SH-SY5Y (cell line): ENCODE data around the gene GABRD.

Experiments used
- GATA2 ChIP-seq: IDR thresholded peaks from 2 replicates; pipeline ENCODE4 v1.6.1; 2011; ENCODE audit warnings: mild to moderate bottlenecking, low read depth, low read length
- GATA3 ChIP-seq: IDR thresholded peaks from 2 replicates; pipeline ENCODE4 v1.6.1; 2011; ENCODE audit warnings: low read depth, mild to moderate bottlenecking, low read length, moderate library complexity

The GABRD gene

GRCh38 chr1:2049225-2049717 is 30.1 kb downstream of the GABRD start:
- TF ChIP-seq GATA2: no peak
- no peak for TF ChIP-seq GATA3

GRCh38 chr1:2049718-2050431 is 30.7 kb downstream of the GABRD start, which contains the start of gene PRKCZ:
TSS of gene PRKCZ (plus strand) at chr1:2050411. CDS start at chr1:2050631, 220 bp downstream.
- no peak for TF ChIP-seq GATA3
- TF ChIP-seq GATA2: no peak

GRCh38 chr1:2050461-2050792 is 31.3 kb downstream of the GABRD start:
- no peak for TF ChIP-seq GATA3
- TF ChIP-seq GATA2: no peak

GRCh38 chr1:2050793-2051682 is 31.9 kb downstream of the GABRD start:
- TF ChIP-seq GATA3: no peak
- TF ChIP-seq GATA2: no peak

- TF ChIP-seq GATA3 (no peak), GATA2 (no peak)
These were observed 33.0 kb downstream of the GABRD start for GRCh38 chr1:2052054-2052679.

- TF ChIP-seq GATA3 (no peak), GATA2 (no peak)
These were observed 33.6 kb downstream of the GABRD start for GRCh38 chr1:2052756-2053155.

- TF ChIP-seq GATA2 (no peak), GATA3 (no peak)
These were observed 34.1 kb downstream of the GABRD start for GRCh38 chr1:2053217-2053616.

- TF ChIP-seq GATA3: no peak
- no peak for TF ChIP-seq GATA2
These were observed 34.7 kb downstream of the GABRD start for GRCh38 chr1:2053784-2054376.

GRCh38 chr1:2054560-2054959 is 35.4 kb downstream of the GABRD start:
- TF ChIP-seq GATA2 (no peak), GATA3 (no peak)

- TF ChIP-seq GATA2: no peak
- no peak for TF ChIP-seq GATA3
These were observed 36.9 kb downstream of the GABRD start for GRCh38 chr1:2055911-2056575.

GRCh38 chr1:2056955-2057590 is 37.9 kb downstream of the GABRD start:
- no peak for TF ChIP-seq GATA3
- no peak for TF ChIP-seq GATA2

- TF ChIP-seq GATA3 (no peak), GATA2 (no peak)
These were observed 40.3 kb downstream of the GABRD start for GRCh38 chr1:2059290-2059953.
